ENCODE results near the gene TSPO2.

Gene TSPO2

GRCh38 chr6:41049955-41050354, 7.7 kb downstream of the TSPO2 start:
- FAIRE-seq (no peak), DNase-seq (ENCODE audit: low spot score) (no peak)

GRCh38 chr6:41050536-41050935, 8.3 kb downstream of the TSPO2 start:
- no peak for FAIRE-seq
- DNase-seq (ENCODE audit: low spot score), result no peak

GRCh38 chr6:41051873-41052272, 9.6 kb downstream of the TSPO2 start:
- FAIRE-seq, result no peak
- DNase-seq (ENCODE audit: low spot score), result no peak

- DNase-seq (ENCODE audit: low spot score) (no peak), FAIRE-seq (no peak)
These were observed 10.8 kb downstream of the TSPO2 start, which contains the start of gene APOBEC2 for GRCh38 chr6:41053041-41053440. Gene APOBEC2 (plus strand): TSS chr6:41053202. CDS start chr6:41053348, 146 bp downstream.

GRCh38 chr6:41054511-41054910, 12.2 kb downstream of the TSPO2 start:
- FAIRE-seq, result no peak
- DNase-seq (ENCODE audit: low spot score), result no peak

- DNase-seq (ENCODE audit: low spot score) (no peak), FAIRE-seq (no peak)
These were observed 12.9 kb downstream of the TSPO2 start for GRCh38 chr6:41055149-41055548.

- DNase-seq (ENCODE audit: low spot score) (no peak), FAIRE-seq (no peak)
These were observed 14.7 kb downstream of the TSPO2 start for GRCh38 chr6:41056768-41057490.

- FAIRE-seq (no peak), DNase-seq (ENCODE audit: low spot score) (no peak)
These were observed 16.5 kb downstream of the TSPO2 start for GRCh38 chr6:41058783-41059181.

GRCh38 chr6:41059556-41059955, 17.3 kb downstream of the TSPO2 start:
- DNase-seq (ENCODE audit: low spot score), result no peak
- FAIRE-seq, result no peak

GRCh38 chr6:41061196-41061726, 19.0 kb downstream of the TSPO2 start:
- FAIRE-seq (no peak), DNase-seq (ENCODE audit: low spot score) (no peak)

- no peak for FAIRE-seq
- DNase-seq (ENCODE audit: low spot score), result no peak
These were observed 19.8 kb downstream of the TSPO2 start for GRCh38 chr6:41062056-41062455.

GRCh38 chr6:41063884-41064285, 21.6 kb downstream of the TSPO2 start:
- DNase-seq (ENCODE audit: low spot score) (no peak), FAIRE-seq (no peak)

GRCh38 chr6:41064841-41065240, 22.6 kb downstream of the TSPO2 start:
- no peak for FAIRE-seq
- no peak for DNase-seq (ENCODE audit: low spot score)

GRCh38 chr6:41065550-41066026, 23.3 kb downstream of the TSPO2 start:
- FAIRE-seq, result no peak
- no peak for DNase-seq (ENCODE audit: low spot score)

- no peak for FAIRE-seq
- DNase-seq (ENCODE audit: low spot score), result peak; percentile 55
These were observed 24.6 kb downstream of the TSPO2 start for GRCh38 chr6:41066867-41067304.

- FAIRE-seq, result peak; percentile 73
- no peak for DNase-seq (ENCODE audit: low spot score)
These were observed 29.2 kb downstream of the TSPO2 start for GRCh38 chr6:41071501-41071922.

- FAIRE-seq (no peak), DNase-seq (ENCODE audit: low spot score) (peak; percentile 97)
These were observed 29.9 kb downstream of the TSPO2 start, which contains the start of gene OARD1 for GRCh38 chr6:41071923-41072835. Gene OARD1 (minus strand): TSS chr6:41072356. CDS start chr6:41071634, 722 bp downstream.

GRCh38 chr6:41072836-41073202, 30.6 kb downstream of the TSPO2 start, which contains the start of gene NFYA:
Gene NFYA (plus strand): TSS chr6:41072974. CDS start chr6:41079090, 6,116 bp downstream.
- FAIRE-seq, result peak; percentile 95
- no peak for DNase-seq (ENCODE audit: low spot score)

GRCh38 chr6:41073203-41073967, 31.1 kb downstream of the TSPO2 start:
- FAIRE-seq (peak; percentile 79), DNase-seq (ENCODE audit: low spot score) (peak; percentile 82)

GRCh38 chr6:41073968-41074691, 31.9 kb downstream of the TSPO2 start:
- FAIRE-seq (no peak), DNase-seq (ENCODE audit: low spot score) (no peak)

Data from urothelium cell line (cell line).